Measurements from ENCODE around the gene VNN1.

DNA sequence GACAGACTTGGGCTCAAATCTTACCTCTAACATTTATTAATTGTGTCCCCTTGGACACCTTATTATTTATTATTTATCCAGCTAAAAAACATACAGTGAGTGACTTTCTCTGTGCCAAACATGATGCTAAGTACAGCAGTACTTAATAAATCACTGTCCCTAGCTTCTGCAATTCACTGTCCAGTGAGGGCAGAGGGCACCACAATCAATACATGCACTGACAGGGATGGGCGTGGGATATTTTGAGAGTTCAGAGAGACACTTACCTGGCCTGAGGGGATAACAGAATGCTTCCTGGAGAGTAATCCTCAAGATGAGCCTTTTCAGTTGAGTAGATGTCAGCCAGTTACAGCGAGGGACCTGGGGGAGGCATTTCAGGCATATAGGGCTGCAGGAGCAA lies 80.5 kb downstream of the VNN1 start:
- TF ChIP-seq, protein P1, sequence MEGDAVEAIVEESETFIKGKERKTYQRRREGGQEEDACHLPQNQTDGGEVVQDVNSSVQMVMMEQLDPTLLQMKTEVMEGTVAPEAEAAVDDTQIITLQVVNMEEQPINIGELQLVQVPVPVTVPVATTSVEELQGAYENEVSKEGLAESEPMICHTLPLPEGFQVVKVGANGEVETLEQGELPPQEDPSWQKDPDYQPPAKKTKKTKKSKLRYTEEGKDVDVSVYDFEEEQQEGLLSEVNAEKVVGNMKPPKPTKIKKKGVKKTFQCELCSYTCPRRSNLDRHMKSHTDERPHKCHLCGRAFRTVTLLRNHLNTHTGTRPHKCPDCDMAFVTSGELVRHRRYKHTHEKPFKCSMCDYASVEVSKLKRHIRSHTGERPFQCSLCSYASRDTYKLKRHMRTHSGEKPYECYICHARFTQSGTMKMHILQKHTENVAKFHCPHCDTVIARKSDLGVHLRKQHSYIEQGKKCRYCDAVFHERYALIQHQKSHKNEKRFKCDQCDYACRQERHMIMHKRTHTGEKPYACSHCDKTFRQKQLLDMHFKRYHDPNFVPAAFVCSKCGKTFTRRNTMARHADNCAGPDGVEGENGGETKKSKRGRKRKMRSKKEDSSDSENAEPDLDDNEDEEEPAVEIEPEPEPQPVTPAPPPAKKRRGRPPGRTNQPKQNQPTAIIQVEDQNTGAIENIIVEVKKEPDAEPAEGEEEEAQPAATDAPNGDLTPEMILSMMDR (IDR thresholded peaks at IDR 0.05) = no peak
- no peak for TF ChIP-seq ZFX (IDR thresholded peaks at IDR 0.05; ENCODE audit: borderline replicate concordance)

Measured in 22Rv1 (cell line).